ENCODE results near the gene CFAP92.
A peak's percentile ranks its signal among the peaks of the same experiment; 100 is the strongest.

The CFAP92 gene
- 0.09 to 0.97 (median 0.52) reads per million in 3 donors for total RNA-seq

GRCh38 chr3:128993461-128994172 is at the start of gene CFAP92:
Gene CFAP92 (minus strand): TSS chr3:128994076. CDS start chr3:128993304, 772 bp downstream.
- Histone ChIP-seq H3K4me1 (ENCODE audit: control insufficient read depth, insufficient read depth, low read length, poor library complexity, severe bottlenecking) (peaks cover 12% of the 10 kb centered on the region), H3K9me3 (ENCODE audit: control insufficient read depth, low read length) (no peaks in the 10 kb centered on the region), H3K27me3 (replicated peaks; ENCODE audit: control insufficient read depth, insufficient read depth, low read length, poor library complexity, severe bottlenecking) (no peaks in the 10 kb centered on the region), H3K4me3 (ENCODE audit: insufficient read depth, low read depth, low read length, poor library complexity, severe bottlenecking) (peak within 1 kb of the TSS; percentile 49), H3K27ac (ENCODE audit: insufficient read depth, low read length, poor library complexity, severe bottlenecking) (peak within 1 kb of the TSS; percentile 57), H3K36me3 (ENCODE audit: control insufficient read depth, insufficient read depth, low read length) (no peaks in the 10 kb centered on the region)
- peak; percentile 86 to 89 (median 86) for DNase-seq

- H3K27ac ChIP-seq (ENCODE audit: insufficient read depth, low read length, poor library complexity, severe bottlenecking) = no peak overlapping the region
- H3K27me3 ChIP-seq (replicated peaks; ENCODE audit: control insufficient read depth, insufficient read depth, low read length, poor library complexity, severe bottlenecking) = peaks cover 3% of the 10 kb centered on the region
- no peak overlapping the region for H3K4me3 ChIP-seq (ENCODE audit: insufficient read depth, low read depth, low read length, poor library complexity, severe bottlenecking)
- H3K36me3 ChIP-seq (ENCODE audit: control insufficient read depth, insufficient read depth, low read length) = no peaks in the 10 kb centered on the region
- no peak for DNase-seq
- no peaks in the 10 kb centered on the region for H3K9me3 ChIP-seq (ENCODE audit: control insufficient read depth, low read length)
- no peaks in the 10 kb centered on the region for H3K4me1 ChIP-seq (ENCODE audit: control insufficient read depth, insufficient read depth, low read length, poor library complexity, severe bottlenecking)
Measured at GRCh38 chr3:129040579-129041300, 46.9 kb upstream of the CFAP92 start.

- Histone ChIP-seq H3K4me1 (ENCODE audit: control insufficient read depth, insufficient read depth, low read length, poor library complexity, severe bottlenecking) (no peaks in the 10 kb centered on the region), H3K4me3 (ENCODE audit: insufficient read depth, low read depth, low read length, poor library complexity, severe bottlenecking) (no peak overlapping the region), H3K27ac (ENCODE audit: insufficient read depth, low read length, poor library complexity, severe bottlenecking) (no peak overlapping the region), H3K27me3 (replicated peaks; ENCODE audit: control insufficient read depth, insufficient read depth, low read length, poor library complexity, severe bottlenecking) (peaks cover 3% of the 10 kb centered on the region), H3K9me3 (ENCODE audit: control insufficient read depth, low read length) (no peaks in the 10 kb centered on the region), H3K36me3 (ENCODE audit: control insufficient read depth, insufficient read depth, low read length) (no peaks in the 10 kb centered on the region)
- no peak for DNase-seq
Measured at GRCh38 chr3:129040039-129040336, 46.1 kb upstream of the CFAP92 start.

- H3K27me3 ChIP-seq (replicated peaks; ENCODE audit: control insufficient read depth, insufficient read depth, low read length, poor library complexity, severe bottlenecking) = peaks cover 3% of the 10 kb centered on the region
- no peaks in the 10 kb centered on the region for H3K4me1 ChIP-seq (ENCODE audit: control insufficient read depth, insufficient read depth, low read length, poor library complexity, severe bottlenecking)
- no peak overlapping the region for H3K27ac ChIP-seq (ENCODE audit: insufficient read depth, low read length, poor library complexity, severe bottlenecking)
- no peaks in the 10 kb centered on the region for H3K9me3 ChIP-seq (ENCODE audit: control insufficient read depth, low read length)
- no peak for DNase-seq
- no peaks in the 10 kb centered on the region for H3K36me3 ChIP-seq (ENCODE audit: control insufficient read depth, insufficient read depth, low read length)
- no peak overlapping the region for H3K4me3 ChIP-seq (ENCODE audit: insufficient read depth, low read depth, low read length, poor library complexity, severe bottlenecking)
Measured at GRCh38 chr3:129039271-129040038, 45.6 kb upstream of the CFAP92 start.

- Histone ChIP-seq H3K4me1 (ENCODE audit: control insufficient read depth, insufficient read depth, low read length, poor library complexity, severe bottlenecking) (no peaks in the 10 kb centered on the region), H3K27ac (ENCODE audit: insufficient read depth, low read length, poor library complexity, severe bottlenecking) (no peak overlapping the region), H3K27me3 (replicated peaks; ENCODE audit: control insufficient read depth, insufficient read depth, low read length, poor library complexity, severe bottlenecking) (peaks cover 3% of the 10 kb centered on the region), H3K36me3 (ENCODE audit: control insufficient read depth, insufficient read depth, low read length) (no peaks in the 10 kb centered on the region), H3K9me3 (ENCODE audit: control insufficient read depth, low read length) (no peaks in the 10 kb centered on the region), H3K4me3 (ENCODE audit: insufficient read depth, low read depth, low read length, poor library complexity, severe bottlenecking) (no peak overlapping the region)
- no peak for DNase-seq
Measured at GRCh38 chr3:129038121-129038855, 44.4 kb upstream of the CFAP92 start.

GRCh38 chr3:129037093-129037419 is 43.2 kb upstream of the CFAP92 start:
- H3K9me3 ChIP-seq (ENCODE audit: control insufficient read depth, low read length) = no peaks in the 10 kb centered on the region
- peaks cover 3% of the 10 kb centered on the region for H3K27me3 ChIP-seq (replicated peaks; ENCODE audit: control insufficient read depth, insufficient read depth, low read length, poor library complexity, severe bottlenecking)
- H3K4me3 ChIP-seq (ENCODE audit: insufficient read depth, low read depth, low read length, poor library complexity, severe bottlenecking) = no peak overlapping the region
- H3K36me3 ChIP-seq (ENCODE audit: control insufficient read depth, insufficient read depth, low read length) = no peaks in the 10 kb centered on the region
- DNase-seq = no peak
- no peaks in the 10 kb centered on the region for H3K4me1 ChIP-seq (ENCODE audit: control insufficient read depth, insufficient read depth, low read length, poor library complexity, severe bottlenecking)
- no peak overlapping the region for H3K27ac ChIP-seq (ENCODE audit: insufficient read depth, low read length, poor library complexity, severe bottlenecking)

- Histone ChIP-seq H3K27ac (ENCODE audit: insufficient read depth, low read length, poor library complexity, severe bottlenecking) (no peak overlapping the region), H3K9me3 (ENCODE audit: control insufficient read depth, low read length) (no peaks in the 10 kb centered on the region), H3K36me3 (ENCODE audit: control insufficient read depth, insufficient read depth, low read length) (no peaks in the 10 kb centered on the region), H3K4me1 (ENCODE audit: control insufficient read depth, insufficient read depth, low read length, poor library complexity, severe bottlenecking) (no peaks in the 10 kb centered on the region), H3K27me3 (replicated peaks; ENCODE audit: control insufficient read depth, insufficient read depth, low read length, poor library complexity, severe bottlenecking) (peaks cover 3% of the 10 kb centered on the region), H3K4me3 (ENCODE audit: insufficient read depth, low read depth, low read length, poor library complexity, severe bottlenecking) (no peak overlapping the region)
- no peak for DNase-seq
Measured at GRCh38 chr3:129036222-129037092, 42.6 kb upstream of the CFAP92 start.

GRCh38 chr3:129035360-129036221 is 41.7 kb upstream of the CFAP92 start:
- DNase-seq = no peak
- Histone ChIP-seq H3K27me3 (replicated peaks; ENCODE audit: control insufficient read depth, insufficient read depth, low read length, poor library complexity, severe bottlenecking) (peaks cover 3% of the 10 kb centered on the region), H3K4me3 (ENCODE audit: insufficient read depth, low read depth, low read length, poor library complexity, severe bottlenecking) (no peak overlapping the region), H3K27ac (ENCODE audit: insufficient read depth, low read length, poor library complexity, severe bottlenecking) (no peak overlapping the region), H3K36me3 (ENCODE audit: control insufficient read depth, insufficient read depth, low read length) (no peaks in the 10 kb centered on the region), H3K9me3 (ENCODE audit: control insufficient read depth, low read length) (no peaks in the 10 kb centered on the region), H3K4me1 (ENCODE audit: control insufficient read depth, insufficient read depth, low read length, poor library complexity, severe bottlenecking) (no peaks in the 10 kb centered on the region)
